ENCODE data around the gene APRT. TPM values are rescaled to one million over a fixed set of nuclear protein-coding genes. Genes with fewer than 3 reads are reported as not detected.
"Not testable (repeated sequence)": the region's sequence is repeated elsewhere in the genome, so short reads cannot be mapped to it uniquely, and the experiment has no call there.

The APRT gene
- total RNA-seq, 1 donor from 2014 or later = 40.9 TPM

DNA sequence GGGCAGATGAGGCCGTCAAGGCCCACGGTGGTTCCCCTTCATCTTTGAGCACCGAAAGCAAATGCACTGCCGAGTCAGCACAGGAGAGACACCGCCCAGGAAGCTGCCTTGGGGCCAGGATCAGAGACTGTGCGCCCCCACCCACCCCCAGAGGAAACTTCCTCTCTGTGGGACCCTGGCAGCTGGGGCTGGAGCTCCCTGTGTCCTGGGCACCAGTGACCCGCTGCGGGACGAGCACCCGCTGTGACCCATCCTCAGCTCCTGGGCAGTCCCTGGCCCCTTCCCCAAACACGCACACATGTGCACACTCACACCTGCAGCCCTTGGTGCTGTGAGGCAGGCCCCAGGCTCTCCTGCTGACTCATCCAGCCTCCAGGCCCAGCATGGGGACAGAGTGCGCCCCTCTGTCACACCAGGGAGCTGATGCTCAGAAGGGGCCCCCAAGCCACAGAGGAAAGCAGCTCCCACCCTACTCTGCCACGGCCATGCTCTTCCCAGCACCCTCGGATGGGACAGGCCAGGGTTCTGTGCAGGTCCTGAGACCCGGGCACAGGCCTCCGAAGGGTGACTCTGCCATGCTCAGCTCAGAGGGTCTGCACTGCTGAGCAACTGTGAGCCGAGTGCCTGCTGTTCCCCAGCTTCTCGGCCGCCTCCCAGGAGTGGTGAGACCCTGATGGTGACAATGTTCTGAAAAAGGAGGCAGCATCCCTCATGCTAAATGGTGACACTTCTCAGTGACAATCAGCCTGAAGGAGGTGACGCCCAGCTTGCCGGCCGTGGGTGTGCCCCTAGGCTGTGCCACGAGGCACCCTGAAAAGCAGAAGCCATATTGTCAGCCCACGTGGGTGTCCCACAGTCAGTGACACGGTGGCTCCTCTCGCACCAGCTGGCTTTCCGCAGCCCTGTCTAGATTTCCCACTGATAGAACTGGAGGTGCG, 30.3 kb downstream of the APRT start:
- DNase-seq (peak; percentile 60), ATAC-seq (peak; percentile 9)
- intact Hi-C loops (cut with micrococcal nuclease) = no loop called here

DNA sequence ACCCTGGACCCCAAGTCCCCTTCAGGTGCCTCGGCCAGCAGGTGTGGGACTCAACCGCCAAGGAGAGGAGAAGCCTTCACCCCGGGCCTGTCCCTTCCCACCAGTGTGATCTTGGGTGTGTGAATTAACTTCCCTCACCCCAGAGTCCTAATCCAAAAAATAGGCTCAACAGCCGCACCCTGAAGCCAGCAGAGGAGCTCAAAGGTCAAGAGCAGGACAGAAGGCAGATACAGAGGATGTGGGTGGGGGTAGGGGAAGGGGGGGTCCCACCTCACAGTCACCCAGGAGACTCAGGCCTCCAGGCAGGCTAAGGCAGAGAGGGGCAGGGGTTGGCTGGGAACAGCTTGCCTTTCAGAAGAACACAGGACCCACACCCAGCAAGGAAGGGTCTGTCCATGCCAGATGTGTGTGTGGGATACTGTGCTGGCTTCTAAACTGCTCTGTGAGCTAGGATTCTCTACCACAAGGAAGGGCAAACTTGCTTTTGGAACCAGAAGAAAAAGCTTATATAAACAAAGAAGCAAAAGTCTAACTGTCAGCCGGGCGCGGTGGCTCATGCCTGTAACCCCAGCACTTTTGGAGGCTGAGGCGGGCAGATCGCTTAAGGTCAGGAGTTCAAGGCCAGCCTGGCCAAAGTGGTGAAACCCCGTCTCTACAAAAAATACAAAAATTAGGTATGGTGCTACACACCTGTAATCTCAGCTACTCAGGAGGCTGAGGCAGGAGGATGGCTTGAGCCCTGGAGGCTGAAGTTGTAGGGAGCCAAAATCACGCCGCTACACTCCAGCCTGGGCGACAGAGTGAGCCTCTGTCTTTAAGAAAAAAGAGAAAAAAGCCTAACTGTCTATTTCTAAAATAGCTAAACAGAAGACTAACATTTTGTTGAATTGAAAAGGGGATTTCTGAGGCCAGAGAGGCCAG, 31.3 kb downstream of the APRT start:
- DNase-seq (no peak), ATAC-seq (no peak)
- intact Hi-C loops (cut with micrococcal nuclease) = no loop called here

DNA sequence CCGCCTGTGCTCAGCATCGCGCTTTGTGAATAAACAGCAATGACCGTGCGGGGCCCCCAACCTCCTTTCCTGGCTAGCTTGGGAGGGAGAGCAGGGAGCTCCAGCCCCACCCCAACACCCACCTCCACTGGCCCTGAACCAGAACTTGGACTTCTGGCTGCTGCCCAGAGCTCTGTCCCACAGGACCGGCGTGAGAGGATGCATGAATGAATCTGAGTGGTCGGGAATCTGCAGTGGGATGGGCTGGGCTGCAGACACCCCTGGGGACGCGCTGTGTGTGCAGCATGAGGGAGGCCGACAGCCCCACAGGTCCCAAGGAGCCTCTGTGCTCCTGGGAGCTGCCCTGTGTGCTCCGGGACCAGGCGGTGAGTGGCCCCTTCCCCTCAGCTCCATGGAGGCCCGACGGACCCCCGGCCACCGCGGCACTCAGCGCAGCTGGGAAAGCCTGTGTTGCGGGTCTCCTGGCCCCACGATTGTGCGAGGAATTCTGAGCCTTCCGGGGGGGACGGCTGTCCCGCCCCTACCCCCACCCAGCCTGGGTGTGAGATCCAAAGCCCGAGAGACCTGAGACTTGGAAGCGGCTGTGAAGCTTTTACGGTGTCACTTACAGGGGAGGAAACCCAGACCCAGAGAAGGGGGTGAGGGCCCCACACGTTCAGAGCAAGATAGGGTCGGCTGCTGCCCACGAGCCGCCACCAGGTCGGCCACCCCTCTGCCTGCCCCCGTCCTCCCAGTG, 32.2 kb downstream of the APRT start:
- intact Hi-C loops (cut with micrococcal nuclease) = no loop called here
- DNase-seq (peak; percentile 75), ATAC-seq (peak; percentile 40)

DNA sequence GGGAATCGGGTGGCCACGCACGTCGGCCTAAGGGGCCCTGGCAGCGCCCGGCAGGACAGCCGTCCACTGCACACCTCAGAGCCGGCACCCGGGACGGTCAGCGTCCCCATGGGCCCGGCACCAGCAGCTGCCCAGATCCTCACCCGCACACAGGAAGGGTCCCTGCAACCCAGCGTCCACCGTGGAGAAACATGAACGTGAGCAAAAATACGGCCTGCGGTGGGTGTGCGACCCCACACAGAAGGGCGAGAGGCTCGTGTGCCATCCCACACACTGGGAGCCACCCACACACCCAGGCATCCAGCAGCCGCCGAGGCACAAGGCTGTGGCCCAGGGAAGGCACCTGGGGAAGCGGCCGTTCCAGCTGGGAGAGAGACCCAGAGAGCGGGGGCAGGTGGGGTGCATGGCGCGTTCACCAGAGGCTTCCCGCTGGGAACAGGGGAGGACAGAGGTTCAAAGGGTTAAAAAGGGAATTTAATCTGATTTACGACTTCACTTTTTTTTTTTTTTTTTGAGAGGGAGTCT, 33.1 kb downstream of the APRT start:
- intact Hi-C loops (cut with micrococcal nuclease) = no loop called here
- DNase-seq = no peak
- ATAC-seq = no peak

DNA sequence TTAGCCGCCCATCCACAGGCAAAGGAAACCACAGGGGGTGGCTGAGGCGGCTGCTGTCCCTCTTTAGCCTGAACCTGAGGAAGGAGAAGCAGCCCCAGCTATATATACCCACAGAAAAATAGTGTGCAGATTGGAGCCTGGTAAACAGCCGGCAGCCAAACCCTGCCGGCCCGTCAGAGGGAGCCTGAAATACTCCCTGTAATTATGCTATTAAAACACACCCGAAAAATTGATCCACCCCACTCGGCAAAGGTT, 33.5 kb downstream of the APRT start:
- DNase-seq = no peak
- ATAC-seq = no peak
- intact Hi-C loops (cut with micrococcal nuclease) = no loop called here

DNA sequence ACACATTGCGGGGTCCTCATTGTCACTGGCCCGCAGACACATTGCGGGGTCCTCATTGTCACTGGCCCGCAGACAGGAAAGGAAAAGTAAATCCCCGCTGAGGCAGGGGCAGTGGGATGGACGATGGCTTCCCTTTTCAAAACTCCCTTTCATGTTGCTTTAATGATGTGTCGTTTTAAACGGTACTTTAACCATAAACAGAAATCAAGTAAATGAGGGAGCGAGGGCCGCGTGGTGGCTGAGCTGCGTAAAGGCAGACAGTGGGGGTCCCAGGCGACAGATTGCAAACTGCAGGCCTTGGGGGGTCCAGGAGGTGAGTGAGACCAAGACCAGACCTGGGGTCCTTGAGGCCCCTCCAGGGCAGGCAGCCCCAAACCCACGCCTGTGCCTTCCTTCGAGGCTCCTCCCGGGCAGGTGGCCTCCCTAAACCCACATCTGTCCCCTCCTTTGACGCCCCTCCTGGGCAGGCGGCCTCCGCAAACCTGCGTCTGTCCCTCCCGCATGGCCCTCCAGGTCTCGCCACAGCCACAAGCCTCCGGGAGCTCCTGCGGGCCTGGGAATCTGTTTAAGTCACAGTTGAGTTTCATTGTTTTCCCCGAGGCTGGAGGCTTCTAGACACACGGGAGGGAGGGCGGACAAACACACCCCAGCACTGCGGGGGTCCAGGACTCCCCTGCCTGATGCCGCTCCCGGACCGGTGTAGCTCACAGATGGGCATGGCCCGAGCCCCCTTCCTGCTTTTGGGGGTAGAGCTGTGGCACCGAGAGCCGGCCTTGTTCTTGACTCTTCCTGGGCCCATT, 34.1 kb downstream of the APRT start:
- ATAC-seq (no peak), DNase-seq (no peak)
- intact Hi-C loops (cut with micrococcal nuclease) = no loop called here

DNA sequence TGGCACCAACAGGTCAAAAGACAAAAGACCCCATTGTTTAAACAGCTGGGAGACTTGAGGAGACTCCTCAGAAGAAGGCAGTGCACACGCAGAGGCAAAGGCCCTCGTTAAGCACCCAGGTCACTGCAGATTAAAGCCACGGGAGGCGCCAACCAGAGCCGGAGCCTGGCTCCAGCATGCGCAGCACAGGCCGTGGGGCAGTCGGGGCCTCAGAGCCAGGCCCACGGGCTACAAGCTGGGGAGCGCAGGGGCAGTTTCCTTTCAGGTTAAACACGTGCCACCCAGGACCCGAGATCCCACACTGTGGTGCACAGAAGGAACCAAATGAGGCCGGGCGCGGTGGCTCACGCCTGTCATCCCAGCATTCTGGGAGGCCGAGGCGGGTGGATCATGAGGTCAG, 35.9 kb downstream of the APRT start:
- ATAC-seq = no peak
- intact Hi-C loops (cut with micrococcal nuclease) = no loop called here
- no peak for DNase-seq

DNA sequence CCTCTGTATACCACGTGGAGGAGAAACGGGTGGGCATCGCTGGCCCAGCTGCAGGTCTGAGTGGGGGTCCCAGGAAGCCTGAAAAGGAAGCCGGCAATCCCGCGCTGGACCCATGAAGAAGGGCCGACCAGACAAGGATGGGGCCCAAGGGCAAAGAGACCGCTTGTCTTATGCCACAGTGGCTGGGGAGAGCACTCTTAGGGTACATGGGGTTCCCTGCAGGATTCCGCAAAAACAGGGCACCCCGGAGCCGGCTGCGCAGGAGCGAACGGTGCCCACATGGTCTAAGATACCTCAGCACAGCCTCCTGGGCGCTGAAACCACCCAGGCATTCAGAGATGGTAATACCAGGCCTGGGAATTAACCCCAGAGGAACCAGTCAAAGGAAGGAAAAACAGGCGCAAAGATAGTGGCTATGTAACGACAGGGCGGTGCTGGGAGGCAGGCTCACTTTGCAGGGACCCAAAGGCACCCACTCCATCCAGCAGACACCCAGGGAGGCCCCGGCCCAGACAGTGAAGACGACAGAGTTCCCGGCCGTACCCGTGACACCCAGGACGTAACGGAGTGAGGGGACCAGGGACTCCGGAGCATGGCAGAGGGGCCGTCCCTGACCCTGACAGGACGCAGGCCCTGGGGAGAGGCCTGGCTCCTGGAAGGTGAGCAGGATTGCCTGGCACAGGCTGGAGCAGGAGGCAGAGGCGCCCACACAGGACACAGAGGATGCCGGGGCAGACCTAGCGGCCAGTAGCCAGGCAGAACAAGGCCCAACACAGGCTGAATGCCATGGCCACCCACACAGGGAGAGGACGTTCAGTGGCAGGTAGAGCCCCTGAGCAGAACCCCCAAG, 37.0 kb downstream of the APRT start:
- ATAC-seq = no peak
- no peak for DNase-seq
- intact Hi-C loops (cut with micrococcal nuclease) = no loop called here

DNA sequence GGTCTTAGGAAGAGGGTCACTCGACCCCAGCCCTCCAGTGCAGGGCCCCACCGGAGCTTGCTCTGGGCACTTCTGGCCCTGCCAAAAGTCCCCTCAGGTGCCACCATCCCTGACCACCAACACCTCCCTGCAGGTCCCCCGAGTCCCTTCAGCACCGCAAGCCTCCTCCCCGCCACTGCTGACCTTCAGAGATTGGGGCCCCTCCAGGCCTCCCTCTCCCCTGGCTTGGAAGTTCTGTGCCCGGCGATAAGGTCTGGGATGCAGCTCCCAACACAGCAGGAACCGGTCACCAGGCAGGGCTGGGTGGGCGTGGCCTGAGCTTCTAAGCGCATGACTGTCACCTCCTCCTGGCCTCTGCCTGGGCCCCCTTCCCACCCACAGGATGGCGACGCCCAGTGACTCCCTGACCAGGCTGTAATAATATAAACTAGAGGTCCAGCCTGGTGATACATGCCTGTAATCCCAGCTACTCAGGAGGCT, 37.9 kb downstream of the APRT start:
- intact Hi-C loops (cut with micrococcal nuclease) = no loop called here

DNA sequence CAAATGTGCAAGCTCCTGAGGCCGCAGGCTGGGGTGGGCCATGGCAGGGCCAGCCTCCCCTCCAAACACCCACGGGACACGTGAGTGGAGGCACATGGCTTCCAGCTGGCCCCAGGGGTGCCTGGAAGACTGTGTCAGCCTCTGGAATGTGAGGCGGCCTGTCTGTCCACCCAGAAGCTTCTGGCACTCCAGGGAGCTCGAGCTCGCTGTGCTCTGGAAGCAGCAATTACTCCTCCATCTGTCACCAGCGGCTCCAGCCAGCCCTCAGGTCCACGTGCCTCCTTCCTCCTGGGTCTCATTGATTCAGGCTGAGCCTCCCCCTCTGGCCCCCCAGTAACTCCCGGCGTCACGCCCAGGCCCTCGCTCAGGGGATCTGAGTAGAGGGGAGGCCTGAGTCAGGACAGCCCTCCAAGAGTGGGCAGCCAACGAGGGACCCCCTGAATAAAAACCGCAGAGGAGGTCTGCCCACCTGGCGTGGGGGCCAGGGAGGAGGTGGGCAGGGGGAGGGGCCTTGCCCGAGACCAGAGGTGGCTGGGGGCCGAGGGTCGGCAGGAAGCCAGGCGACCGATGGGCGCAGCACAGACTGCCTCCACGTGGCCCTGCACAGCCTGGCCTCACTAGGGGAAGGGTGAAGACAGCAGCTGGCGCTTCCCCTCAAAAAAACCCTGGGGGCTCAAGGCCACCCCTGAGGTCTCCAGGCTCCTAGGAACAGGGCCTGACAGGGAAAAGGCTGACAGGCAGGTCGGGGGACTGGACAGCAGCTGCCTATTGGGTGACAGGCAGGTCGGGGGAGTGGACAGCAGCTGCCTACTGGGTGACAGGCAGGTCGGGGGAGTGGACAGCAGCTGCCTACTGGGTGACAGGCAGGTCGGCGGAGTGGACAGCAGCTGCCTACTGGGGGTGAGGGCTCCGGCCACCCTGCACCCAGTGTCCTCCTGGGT, 38.6 kb downstream of the APRT start:
- intact Hi-C loops (cut with micrococcal nuclease) = no loop called here
- DNase-seq = peak; percentile 65

More for the DNA sequence above, 37.9 kb downstream of the APRT start:
- DNase-seq (peak; percentile 77), ATAC-seq (peak; percentile 48)

DNA sequence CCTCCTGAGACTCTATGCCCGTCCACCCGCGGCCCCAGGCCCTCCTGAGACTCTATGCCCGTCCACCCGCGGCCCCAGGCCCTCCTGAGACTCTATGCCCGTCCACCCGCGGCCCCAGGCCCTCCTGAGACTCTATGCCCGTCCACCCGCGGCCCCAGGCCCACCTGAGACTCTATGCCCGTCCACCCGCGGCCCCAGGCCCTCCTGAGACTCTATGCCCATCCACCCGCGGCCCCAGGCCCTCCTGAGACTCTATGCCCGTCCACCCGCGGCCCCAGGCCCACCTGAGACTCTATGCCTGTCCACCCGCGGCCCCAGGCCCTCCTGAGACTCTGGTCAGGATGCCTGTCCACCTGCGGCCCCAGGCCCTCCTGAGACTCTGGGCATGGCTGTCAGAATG, 39.9 kb downstream of the APRT start:
- ATAC-seq; DNase-seq; intact Hi-C loops (cut with micrococcal nuclease): not testable (repeated sequence)

More for the DNA sequence above, 38.6 kb downstream of the APRT start:
- peak; percentile 60 for ATAC-seq

DNA sequence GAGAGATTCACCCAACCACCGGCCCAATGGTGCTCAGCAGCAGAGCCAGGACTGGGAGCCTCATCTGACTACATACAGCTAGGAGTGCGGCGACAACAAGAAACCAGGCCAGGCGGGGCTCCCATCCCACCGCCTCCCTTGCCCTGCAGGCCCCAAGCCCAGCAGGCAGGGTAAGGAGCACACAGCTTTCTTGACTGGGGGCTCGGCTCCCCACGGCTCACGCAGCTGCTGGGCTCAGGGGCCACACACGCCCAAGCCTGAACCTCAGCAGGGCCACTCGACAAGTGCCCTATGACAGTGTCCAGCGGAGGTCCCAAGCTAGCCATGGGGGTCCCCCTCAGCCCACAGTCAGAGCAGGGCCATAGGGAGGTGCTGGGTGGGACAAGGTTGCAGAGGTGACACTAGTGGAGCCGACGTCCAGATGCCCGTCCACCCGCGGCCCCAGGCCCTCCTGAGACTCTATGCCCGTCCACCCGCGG, 40.4 kb downstream of the APRT start:
- intact Hi-C loops (cut with micrococcal nuclease) = no loop called here
- DNase-seq (no peak), ATAC-seq (no peak)

DNA sequence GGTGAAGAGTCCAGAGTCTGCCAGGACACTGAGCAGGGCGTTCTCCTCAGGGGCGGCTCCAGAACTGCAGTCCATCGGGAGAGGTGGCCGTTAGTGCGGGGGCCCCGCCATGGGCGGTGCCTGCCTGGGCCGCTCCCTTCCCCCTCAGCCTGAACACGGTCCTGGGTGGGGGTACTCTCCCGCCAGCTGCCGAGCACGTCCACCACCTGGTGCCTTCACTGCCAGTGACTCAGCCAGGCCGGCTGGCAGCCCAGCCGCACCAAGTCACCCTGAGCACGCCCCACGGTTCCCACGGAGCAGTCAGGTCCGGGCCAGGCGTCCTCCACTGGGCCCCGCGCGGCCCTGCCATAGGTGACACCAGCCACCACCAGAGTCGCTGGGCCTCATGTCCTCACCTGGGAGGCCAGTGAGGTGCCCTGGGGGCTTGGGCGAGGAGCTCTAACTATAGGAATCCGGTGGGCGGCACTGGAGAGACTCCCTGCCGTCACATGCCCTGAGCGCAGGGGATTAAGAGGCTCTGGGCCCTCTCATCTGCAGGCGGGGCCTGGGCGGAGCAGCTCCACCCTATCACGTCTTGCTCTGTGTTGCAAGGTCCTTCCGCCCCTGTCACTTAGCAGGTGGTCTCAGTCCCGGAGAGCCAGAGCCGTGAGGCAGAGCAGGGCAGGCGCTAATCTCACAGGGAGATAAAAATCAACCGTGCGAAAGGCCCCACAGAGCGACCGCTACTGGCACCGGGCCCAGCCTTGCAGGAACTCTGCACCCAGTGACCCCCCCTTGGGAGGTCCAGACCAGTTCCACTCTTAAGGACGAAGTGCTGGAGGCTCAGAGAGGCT, 41.1 kb downstream of the APRT start:
- DNase-seq (peak; percentile 69), ATAC-seq (peak; percentile 18)
- intact Hi-C loops (cut with micrococcal nuclease) = no loop called here

DNA sequence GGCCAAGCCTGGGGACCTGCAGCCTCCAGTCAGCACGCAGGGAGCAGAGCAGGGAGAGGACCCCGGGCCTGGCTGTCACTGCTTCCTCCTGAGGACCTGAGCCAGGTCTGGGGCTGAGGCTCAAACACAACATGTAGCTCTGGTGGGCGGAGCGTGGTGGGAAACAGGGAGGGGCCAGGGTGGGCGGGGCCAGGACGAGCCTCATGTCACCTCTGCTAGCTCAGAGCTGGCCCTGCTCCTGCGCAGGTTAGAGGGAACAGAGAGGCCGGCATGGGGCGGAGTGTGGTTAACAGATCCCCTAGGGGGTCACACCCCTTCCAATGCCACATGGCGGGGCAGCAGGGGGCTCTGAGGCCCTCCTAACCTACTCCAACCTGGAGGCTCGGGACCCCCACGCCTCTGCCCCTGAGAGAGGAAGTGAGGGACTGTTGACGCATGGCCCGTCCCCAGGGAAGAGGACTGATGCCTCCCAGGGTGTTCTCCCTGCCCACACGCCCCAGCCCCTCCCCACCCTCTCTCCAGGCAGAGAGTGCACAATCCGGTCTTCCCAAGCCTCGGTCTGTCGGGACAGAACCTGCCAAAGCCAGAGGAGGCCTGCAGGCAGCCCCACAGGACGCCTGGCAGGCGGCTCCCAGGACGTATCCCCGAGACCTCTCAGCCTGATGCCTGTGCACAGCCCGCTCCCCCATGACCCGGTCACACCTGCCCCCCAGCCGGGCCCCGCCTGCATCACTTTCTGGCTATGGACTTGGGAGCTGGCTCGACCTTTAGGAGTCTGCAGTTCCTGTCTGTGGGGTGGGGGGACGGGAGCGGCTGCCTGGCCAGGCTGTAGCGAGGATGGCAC, 41.9 kb downstream of the APRT start:
- intact Hi-C loops (cut with micrococcal nuclease) = no loop called here
- DNase-seq = no peak

More for the DNA sequence above, 41.9 kb downstream of the APRT start:
- ATAC-seq = no peak

Data from left ventricle myocardium superior (tissue), 1 donor.